HG02973 (cell line): ENCODE measurements around the gene PLPP2.

Experiments used
- ATAC-seq: cut with Tn5 transposase; IDR thresholded peaks from one replicate; pipeline ENCODE4 v1.9.1; 2021; ENCODE audit warnings: moderate library complexity; ENCODE audit not compliant: unreplicated experiment

Gene PLPP2

GRCh38 chr19:293436-294110, 2.4 kb upstream of the PLPP2 start:
- ATAC-seq: no peak

DNA sequence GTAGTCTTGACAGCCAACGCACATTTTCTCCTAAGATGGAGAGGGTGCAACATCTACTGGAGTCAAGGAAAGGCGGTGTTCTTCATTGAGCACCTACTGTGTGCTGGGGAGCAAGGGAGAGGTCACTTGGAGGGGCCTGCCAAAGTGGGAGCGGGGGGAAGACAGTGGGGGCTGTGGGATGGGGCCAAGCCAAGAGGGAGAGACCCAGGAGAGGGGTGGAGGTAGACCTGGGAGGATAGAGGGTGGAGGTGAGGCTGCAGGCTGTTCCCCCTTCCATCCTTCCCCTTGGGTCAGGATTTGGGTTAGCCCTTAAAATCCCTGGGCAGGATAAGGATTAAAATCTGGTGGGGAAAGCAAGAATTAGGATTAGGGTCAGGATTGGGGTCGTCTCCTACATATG, 1.7 kb upstream of the PLPP2 start:
- ATAC-seq: no peak

DNA sequence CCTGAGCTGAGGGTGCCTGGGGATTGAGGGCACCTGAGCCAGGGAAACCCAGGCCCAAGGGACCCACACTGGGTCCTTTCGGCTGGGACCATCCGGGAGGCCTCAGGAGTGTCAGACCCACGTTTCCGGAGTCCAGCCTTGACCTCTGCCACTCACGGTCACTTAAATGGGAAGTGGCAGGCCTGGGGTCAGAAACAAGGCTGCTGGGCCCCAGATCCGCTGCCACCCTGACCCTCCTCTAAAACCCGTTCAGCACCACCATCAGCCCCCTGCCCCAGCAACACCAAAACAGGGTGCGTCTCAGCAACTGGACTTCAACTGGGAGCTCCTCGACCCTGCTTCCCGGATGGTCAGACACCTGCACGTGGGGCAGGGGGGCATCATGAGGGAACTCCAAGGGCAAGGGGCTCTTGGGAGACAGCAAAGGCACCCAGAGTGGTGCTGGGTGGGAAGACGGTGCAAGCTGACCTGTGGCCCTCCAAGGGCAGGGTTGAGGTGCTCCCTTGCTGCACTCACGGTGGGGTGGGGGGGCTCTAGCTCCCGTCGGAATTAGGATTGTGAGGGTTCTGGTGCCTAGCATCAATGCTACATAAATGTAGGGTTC, 1.2 kb upstream of the PLPP2 start:
- ATAC-seq: no peak

- no peak for ATAC-seq
Measured at GRCh38 chr19:291561-292280, 518 bp upstream of the PLPP2 start.

DNA sequence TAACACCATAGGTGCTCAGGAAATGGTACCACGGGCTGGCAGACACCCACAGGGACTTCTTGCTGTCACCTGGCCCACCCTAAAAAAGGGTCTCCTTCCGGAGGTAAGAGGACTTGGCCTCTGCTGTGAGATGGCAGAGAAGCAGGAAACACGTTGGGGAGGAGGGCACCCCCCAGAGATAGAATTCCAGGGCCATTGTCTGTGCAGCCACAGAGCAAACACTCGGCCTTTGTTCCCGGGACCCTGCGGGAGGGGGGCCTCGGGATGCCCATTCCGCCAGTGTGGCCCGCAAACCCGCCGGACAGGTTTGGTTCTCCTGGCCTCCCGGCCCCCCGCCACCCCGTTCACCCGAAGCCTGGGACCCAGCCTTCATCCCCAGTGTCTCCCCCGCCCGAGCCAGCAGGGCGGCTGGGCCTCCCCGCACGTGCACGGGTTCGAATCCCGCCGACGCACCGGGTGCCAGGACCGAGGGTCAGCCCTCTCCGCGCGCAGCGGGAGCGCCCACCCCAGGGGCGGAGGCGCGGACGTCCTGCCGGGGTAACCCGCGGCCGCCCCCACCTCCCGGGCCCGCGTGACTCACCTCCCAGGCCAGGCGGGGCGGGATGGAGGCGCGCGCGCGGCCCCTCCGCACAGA, 714 bp downstream of the PLPP2 start:
- no peak for ATAC-seq

- no peak for ATAC-seq
Measured at GRCh38 chr19:289651-290371, 1.4 kb downstream of the PLPP2 start.

DNA sequence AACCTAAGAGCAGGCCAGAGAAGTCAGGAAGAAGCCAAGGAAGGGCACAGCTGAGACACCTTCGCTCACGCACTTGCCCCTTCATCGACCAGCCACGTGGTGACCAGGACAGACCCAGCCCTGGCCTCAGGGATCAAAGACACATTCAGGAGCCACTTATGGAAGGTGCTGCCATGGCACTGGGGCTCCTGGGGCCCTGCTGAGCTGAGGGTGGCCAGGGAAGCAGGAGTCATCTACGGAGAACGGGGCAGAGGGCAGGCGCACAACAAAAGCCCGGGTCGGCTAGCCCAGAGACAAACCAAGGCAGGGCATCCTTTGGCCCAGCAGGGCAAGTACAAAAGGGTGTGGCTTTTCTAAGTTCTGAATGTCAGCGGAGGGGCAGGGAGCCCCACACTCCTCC, 2.3 kb downstream of the PLPP2 start:
- ATAC-seq: no peak

DNA sequence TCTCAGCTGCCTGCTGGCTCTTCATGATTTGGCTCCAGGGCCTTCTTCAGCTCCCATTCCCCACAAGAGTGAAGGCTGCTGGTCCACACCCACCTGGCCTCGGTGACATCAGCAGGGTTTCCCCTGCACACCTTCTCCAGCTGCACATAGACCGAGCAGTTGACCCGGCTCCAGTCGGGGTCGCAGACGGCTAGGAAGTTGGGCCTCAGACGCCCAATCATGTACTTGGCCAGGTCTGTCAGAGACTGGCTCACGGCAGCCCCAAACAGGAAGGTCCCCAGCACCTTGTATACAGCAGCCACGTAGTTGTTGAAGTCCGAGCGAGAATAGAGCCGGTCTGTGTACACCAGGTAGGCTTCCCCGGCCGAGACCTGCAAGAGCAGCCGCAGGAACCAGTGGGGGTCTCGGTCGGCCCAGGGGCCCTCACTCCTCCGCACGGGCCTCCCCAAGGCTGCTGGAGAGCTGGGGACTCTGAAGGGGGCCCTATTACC, 3.8 kb downstream of the PLPP2 start:
- no peak for ATAC-seq

DNA sequence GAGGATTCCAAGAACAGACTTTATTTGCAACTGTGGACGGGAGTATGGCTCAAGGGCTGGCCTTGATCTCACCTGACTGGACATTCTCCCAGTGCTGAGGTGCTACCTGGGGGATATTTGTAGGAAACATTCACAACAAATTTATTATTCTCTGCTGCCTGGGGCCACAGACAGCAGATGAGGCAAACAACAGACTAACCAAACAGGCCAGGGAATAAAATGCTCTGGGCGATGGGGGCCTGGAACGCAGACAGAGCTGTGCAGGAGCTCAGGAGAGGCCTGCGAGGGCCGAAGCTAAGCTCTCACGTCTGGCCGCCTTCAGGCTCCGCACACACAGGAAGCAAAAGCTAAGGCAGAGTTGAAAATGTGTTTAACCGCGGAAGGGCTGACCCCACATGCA, 7.8 kb downstream of the PLPP2 start:
- no peak for ATAC-seq

GRCh38 chr19:282501-282900, 8.7 kb downstream of the PLPP2 start:
- ATAC-seq: no peak

GRCh38 chr19:281992-282391, 9.2 kb downstream of the PLPP2 start:
- no peak for ATAC-seq

- no peak for ATAC-seq
Measured at GRCh38 chr19:281156-281853, 9.9 kb downstream of the PLPP2 start.

- ATAC-seq: no peak
Measured at GRCh38 chr19:280541-281009, 10.6 kb downstream of the PLPP2 start.

DNA sequence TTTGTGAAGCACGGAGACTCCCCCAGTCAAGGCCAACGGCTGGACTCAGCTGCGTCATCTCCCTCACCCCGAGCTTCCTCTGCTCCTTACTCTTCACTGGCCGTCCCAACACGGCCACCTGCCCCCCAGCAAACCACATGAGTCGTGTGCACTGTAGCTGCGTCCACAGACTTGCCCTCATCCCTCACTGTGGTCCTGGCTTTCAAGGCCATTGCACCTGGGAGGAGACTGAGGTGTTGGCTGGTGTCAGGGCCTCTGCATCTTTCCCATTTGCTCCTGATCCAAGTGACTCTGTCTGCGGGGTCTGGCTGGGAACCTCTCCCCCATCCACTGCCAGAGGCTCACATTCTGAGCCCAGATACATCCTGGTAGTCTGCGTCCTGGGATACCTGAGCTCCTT, 11.5 kb downstream of the PLPP2 start:
- ATAC-seq: no peak

GRCh38 chr19:279231-279630, 12.0 kb downstream of the PLPP2 start:
- no peak for ATAC-seq

DNA sequence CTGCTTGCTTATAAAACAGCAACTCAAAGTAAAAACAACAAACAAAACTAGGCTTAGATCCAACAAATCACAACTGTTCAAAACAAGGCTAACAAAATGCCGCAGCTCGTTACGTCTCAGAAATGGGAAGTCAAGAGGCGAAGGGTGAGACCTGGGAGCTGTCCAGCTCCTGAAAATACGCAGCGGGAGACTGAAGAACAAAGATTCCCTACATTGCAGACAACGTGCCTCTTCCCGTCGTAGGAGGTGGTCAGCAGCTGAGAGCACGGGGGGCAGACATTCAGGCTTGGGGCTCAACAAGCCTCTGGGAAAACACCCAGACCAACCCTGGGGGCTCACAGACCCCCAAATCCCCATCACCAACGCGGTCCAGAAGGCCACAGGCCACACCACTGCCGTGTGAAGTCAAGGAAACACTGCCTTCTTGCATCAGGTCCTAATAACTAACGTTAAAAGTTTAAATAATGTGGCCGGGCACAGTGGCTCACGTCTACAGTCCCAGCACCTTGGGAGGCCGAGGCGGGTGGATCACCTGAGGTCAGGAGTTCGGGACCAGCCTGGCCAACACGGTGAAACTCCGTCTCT, 13.5 kb downstream of the PLPP2 start:
- no peak for ATAC-seq

DNA sequence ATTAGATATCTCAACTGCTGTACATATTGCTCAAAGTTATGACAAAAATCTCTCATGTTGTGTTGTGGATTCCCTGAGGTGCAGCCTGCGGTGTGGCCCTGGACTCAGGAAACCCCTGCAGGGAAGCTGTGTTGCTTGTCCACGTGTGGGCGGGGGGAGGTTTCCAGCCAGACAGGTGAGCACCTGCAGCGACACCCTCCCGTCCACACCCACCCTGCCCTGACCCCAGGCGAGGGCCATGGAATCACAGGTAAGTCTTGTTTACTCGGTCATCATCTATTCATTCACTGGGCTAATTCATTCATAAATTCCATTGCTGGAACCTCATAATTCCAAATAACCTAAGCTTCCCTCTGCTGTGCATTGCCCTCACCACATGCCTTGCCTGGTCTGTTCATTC, 14.1 kb downstream of the PLPP2 start:
- no peak for ATAC-seq

GRCh38 chr19:275958-276646, 15.1 kb downstream of the PLPP2 start:
- no peak for ATAC-seq

GRCh38 chr19:275000-275399, 16.2 kb downstream of the PLPP2 start:
- ATAC-seq: no peak
